Measurements from ENCODE around the gene FOXK1.
"Not testable (repeated sequence)": the region's sequence is repeated elsewhere in the genome, so short reads cannot be mapped to it uniquely, and the experiment has no call there.

Gene FOXK1

DNA sequence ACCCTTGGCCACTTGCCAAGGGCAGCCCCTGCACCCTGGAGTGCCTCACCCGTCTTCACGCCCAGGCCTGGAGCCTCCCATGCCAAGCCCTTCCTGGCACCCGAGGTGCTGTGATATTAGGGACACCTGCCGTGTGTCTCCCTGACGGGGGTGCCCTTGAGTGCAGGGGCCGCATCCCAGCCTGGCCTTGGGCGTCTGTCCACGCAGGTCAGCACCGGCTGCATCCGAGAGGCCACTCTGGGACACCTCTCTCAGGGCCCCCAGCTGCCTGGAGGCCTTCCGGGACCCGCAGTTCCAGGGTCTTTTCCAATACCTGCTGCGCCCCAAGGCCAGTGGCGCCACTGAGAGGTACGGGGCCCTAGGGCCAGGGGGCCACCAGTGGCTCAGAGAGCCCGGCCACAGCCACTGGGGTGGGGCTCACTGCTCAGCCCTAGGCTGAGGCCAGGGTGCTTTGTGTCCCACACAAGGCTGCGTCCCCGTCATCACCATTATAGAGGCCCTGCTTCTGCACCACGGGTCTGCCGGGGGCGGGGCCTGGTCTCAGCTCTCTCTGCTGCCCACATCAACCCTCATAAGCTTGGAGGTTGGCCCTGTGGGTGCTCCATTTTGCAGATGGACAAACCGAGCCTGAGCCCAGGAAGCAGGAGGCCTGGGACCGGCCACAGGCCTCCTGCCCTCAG, 106.0 kb downstream of the FOXK1 start:
- no peak for DNase-seq

- DNase-seq, result no peak
Observed at GRCh38 chr7:4788627-4789189, 106.6 kb downstream of the FOXK1 start.

GRCh38 chr7:4789194-4790077, 107.3 kb downstream of the FOXK1 start:
- no peak for DNase-seq

DNA sequence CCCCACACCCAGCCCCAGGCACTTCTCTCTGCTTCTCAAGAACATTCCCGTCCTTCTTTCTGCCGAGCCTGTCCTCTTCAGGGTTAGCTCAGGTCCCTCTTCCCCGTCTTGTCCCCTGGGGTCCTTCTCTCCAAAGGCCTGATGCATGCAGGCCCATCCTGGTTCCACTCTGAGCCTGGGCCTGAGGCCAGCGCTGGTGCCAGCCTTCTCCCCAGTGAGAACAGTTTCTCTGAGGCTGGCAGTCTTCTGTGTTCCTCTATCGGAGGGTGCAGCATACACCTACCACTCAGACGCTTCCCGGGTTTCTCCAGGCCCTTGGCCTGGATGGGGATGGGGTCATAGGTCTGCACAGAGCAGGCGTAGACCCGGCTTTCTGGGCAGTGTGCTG, 108.0 kb downstream of the FOXK1 start:
- DNase-seq, result no peak

DNA sequence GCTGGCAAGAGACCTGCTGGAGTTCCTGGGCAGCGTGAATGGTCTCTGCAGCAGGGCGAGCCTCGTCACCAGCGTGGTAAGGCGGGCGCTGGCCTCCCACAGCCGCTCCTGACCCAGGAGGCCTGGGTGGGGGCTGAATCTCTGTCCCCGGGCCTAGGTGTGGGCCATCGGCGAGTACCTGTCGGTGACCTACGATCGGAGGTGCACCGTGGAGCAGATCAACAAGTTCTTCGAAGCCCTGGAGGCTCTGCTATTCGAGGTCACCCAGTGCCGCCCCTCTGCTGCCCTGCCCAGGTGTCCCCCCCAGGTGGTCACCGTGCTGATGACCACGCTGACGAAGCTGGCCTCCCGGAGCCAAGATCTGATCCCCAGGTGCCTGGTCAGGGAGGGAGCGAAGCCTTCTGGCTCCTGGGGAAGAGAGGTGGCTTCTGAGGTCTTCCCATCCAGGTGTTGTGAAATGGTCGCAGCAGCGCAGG, 108.5 kb downstream of the FOXK1 start:
- no peak for DNase-seq

DNA sequence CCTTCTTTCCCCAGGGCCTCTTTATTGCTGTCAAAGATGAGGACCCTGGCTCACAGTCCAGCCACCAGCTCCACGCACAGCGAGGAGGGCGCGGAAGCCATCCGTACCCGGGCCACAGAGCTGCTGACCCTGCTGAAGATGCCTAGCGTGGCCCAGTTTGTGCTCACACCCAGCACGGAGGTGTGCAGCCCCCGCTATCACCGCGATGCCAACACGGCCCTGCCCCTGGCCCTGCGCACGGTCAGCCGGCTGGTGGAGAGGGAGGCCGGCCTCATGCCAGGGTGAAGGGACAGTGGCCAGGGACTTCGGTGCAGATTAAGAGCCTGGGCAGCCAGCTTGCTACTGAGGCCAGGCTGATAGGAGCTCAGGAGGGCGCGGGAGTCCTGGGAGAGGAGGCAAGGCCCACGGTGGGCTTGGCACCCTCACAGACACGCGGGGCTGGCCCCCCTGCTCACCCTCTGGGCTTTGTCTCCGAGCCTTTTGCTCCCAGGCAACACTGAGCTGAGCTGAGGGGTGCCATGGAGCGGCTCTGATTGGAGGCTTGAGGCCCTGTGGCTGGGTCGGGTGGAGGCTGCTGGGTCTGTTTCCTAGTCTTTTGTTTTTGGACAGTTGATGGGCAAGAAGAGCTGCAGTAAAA, 109.1 kb downstream of the FOXK1 start:
- DNase-seq, result no peak

- DNase-seq, result peak; percentile 88
Observed at GRCh38 chr7:4791738-4792536, 109.8 kb downstream of the FOXK1 start.

DNA sequence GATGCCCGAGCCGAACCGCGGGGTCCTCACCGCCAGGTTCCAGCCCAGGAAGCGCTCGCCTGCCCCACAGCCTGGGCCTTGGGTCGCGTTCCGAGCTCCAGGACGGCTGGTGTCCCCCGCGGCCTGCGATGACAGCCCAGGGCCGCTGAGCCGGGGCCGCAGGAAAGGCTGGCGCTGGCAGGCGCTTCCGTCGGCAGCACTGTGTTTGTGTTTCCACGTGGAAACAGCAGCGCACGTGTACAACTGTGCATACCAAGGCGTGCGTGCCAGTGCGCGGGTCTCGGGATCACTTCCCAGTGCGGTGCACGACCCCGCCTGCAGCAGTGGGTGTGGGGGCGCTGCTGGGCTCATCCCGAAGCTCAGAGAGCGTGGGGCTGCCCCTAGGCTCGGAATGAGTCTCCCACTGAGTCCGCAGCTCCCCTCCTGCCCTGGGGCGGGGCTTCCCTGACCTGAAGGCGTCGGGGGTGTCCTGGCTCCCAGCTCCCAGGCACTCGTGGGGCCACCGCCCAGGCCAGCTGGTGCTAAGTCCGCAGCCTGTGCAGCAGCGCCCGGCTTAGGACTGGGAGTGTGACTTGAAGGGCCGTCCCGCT, 110.5 kb downstream of the FOXK1 start:
- no peak for DNase-seq

DNA sequence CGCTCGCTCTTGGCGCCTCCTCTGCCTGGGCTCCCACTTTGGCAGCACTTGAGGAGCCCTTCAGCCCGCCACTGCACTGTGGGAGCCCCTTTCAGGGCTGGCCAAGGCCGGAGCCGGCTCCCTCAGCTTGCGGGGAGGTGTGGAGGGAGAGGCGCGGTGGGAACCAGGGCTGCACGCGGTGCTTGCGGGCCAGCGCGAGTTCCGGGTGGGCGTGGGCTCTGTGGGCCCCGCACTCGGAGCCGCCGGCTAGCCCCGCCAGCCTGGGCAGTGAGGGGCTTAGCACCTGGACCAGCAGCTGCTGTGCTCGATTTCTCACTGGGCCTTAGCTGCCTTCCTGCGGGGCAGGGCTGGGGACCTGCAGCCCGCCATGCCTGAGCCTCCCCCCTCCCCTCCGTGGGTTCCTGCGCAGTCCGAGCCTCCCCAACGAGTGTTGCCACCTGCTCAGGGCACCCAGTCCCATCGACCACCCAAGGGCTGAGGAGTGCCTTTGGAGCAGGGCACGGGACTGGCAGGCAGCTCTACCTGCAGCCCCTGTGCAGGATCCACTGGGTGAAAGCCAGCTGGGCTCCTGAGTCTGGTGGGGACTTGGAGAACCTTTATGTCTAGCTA, 111.4 kb downstream of the FOXK1 start:
- not testable (repeated sequence) for DNase-seq

GRCh38 chr7:4794171-4794570, 112.1 kb downstream of the FOXK1 start:
- DNase-seq, result not testable (repeated sequence)

DNA sequence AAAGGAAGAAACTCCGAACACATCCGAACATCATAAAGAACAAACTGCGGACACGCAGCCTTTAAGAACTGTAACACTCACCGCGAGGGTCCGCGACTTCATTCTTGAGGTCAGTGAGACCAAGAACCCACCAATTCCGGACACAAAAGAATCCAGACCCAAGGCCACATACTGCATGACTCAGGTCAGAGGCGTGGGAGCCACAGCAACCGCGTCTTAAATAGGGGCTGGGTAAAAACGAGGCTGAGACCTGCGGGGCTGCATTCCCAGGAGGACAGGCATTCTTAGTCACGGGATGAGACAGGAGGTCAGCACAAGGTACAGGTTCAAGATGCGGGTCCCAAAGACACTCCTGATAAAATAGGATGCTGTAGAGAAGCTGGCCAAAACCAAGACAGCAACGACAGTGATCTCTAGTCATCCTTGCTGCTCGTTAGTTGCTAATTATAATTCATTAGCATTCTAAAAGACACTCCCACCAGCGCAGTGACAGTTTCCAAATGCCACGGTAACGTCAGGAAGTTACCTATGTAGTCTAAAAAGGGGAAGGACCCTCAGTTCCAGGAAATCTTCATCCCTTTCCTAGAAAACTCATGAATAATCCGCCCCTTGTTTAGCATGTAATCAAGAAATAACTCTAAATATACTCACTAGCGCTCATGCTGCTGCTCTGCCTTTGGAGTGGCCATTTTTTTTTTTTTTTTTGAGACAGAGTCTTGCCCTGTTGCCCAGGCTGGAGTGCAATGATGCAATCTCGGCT, 112.7 kb downstream of the FOXK1 start:
- no peak for DNase-seq

GRCh38 chr7:4796453-4796852, 114.4 kb downstream of the FOXK1 start:
- no peak for DNase-seq

DNA sequence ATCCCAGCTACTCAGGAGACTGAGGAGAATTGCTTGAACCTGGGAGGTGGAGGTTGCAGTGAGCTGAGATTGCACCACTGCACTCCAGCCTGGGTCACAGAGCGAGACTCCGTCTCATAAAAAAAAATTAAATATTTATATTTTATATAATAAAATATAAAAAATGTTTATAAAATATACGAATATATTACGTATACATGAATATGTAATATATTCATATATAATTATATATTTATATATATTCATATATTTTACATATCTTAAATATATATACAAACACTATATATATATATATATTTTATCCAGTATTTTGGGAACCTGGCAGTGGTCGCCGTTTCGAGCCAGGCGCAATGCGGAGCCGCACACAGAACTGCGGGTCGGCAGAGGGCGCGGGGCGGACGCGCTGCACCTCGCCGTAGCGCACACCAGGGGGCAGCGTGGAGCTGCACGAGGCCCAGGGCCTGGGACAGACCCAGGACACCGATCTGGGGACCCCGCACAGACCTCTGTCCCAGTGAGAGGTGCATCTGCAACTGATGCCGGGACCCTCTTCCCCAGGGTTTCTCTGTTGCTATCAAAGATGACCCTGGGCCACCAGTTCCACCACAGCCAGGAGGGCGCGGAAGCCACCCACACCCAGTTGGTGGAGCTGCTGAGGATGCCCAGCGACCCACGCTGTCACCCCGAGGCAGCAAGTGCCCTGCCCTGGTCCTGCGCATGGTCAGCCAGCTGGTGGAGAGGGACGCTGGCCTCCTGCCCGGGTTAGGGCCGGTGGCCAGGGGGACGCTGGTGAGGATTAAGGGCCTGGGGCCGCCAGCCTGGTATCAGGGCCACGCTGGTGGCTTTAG, 116.0 kb downstream of the FOXK1 start:
- peak; percentile 65 for DNase-seq

DNA sequence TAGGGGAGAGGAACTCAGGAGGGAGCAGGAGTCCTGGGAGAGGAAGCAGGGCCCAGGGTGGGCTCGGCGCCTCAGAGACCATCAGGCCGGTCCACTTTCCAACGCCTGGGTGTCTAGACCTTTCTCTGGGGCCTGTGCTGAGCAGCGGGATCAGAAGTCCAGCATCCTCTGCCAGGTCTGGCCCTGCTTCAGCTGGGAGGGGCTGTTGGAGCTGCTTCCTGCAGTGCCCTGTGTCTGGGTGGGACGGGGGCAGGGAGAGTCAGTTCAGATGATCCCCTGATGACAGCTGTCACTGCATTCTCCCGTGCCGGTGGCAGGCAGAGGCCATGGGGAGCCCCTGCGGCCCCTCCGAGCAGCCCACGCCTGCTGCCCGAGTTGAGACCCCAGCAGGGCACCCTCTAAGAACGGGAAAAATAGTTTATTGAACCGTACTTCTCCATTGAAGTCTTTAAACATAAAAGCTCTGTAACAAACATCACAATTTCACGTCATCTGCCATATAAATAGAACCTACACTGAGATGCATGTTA, 116.7 kb downstream of the FOXK1 start:
- DNase-seq, result no peak

- DNase-seq, result no peak
Observed at GRCh38 chr7:4799508-4800268, 117.6 kb downstream of the FOXK1 start.

DNA sequence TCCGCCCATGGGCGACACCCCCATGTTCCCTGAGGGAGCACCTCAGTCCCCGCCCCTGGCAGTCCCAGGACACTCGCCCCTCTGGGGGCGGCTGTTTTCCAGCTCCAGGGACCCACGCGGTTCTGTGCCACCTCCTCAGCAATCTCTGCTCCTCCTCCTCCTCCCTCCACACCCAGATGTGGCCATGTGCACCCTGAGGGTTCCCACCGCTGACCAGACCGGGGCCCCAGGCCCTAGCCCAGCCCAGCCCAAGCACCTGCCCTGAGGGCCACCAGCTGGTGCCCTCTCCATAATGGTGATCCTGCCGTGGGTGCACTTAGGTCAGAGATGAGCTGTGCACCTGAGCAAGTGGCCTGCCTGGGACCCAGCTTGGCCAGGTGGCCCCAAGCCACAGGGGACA, 118.4 kb downstream of the FOXK1 start:
- no peak for DNase-seq

GRCh38 chr7:4800926-4801838, 119.1 kb downstream of the FOXK1 start:
- no peak for DNase-seq

DNA sequence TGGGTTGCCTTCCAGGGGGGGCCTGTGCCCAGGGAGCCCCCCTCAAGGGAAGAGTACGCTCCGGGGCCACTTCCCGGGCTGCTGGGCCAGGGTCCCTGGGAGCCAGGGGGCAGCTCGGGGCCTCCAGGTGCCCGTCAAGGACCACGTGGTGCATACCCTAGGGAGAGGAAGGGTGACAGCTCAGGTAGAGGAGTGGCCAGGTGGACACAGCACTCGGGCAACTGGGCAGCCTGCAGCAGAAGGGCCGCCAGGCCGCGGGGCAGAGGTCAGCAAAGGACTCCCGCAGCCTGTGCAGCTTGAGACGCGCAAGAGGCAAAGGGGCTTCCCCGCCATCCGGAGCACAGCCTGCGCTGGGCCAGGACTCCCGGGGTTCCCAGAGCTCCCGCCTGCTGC, 119.7 kb downstream of the FOXK1 start:
- DNase-seq, result no peak
